ENCODE results near the gene OR11H1. TPM values are rescaled to one million over a fixed set of nuclear protein-coding genes. Genes with fewer than 3 reads are reported as not detected.
"Not testable (repeated sequence)": the region's sequence is repeated elsewhere in the genome, so short reads cannot be mapped to it uniquely, and the experiment has no call there.

The OR11H1 gene, protein sequence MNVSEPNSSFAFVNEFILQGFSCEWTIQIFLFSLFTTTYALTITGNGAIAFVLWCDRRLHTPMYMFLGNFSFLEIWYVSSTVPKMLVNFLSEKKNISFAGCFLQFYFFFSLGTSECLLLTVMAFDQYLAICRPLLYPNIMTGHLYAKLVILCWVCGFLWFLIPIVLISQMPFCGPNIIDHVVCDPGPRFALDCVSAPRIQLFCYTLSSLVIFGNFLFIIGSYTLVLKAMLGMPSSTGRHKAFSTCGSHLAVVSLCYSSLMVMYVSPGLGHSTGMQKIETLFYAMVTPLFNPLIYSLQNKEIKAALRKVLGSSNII
- polyA plus RNA-seq (2011; rRNA removed) (not detected in 2 replicates), polyA minus RNA-seq (2011; rRNA and poly(A)+ RNA removed) (not detected in 2 replicates)

DNA sequence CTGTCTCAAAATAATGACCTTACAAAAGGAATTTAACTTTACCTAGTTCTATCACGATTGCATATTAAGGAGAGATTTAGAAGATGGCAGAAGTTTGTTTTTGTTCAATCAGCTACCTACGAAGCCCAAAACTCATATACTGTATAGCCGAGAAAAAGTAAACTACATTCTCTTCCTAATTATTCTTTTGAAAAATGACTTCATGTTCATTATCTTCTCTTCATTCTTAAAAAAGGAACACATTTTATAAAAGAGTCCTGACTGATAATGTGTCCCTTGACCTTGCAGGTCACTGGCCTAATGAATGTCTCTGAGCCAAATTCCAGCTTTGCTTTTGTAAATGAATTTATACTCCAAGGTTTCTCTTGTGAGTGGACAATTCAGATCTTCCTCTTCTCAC lies at the start of gene OR11H1:
OR11H1 (plus strand) TSS at position 301 of the 400 bp plus-strand sequence; CDS start at position 301, 0 bp downstream.
- H3K9me3 ChIP-seq (ENCODE audit: control insufficient read depth, insufficient read depth, low read length); H3K27me3 ChIP-seq (ENCODE audit: control insufficient read depth, insufficient read depth, low read length); DNase-seq (ENCODE audit: low read depth, low spot score); H3K27ac ChIP-seq (ENCODE audit: low read depth, low read length); H3K4me3 ChIP-seq (ENCODE audit: low read depth, low read length); CTCF ChIA-PET; POLR2A ChIA-PET: not testable (repeated sequence)

DNA sequence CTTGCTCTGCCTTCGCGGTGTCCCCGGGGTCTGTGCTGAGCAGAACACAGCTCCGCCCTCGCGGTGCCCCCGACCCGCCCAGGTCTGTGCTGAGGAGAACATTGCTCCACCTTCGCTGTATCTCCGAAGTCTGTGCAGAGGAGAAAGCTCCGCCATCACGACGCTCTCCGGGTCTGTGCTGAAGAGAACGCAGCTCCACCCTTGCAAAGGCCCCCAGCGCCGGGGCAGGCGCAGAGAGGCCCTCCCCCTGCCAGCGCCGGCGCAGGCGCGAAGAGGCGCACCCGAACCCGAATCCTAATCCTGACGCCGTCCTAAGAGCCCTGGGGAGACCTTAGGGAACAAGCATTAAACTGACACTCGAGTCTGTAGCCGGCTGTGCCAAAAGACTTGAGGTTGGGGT lies 18.0 kb upstream of the OR11H1 start:
- H3K9me3 ChIP-seq (ENCODE audit: control insufficient read depth, insufficient read depth, low read length); CTCF ChIA-PET; H3K27me3 ChIP-seq (ENCODE audit: control insufficient read depth, insufficient read depth, low read length); H3K4me3 ChIP-seq (ENCODE audit: low read depth, low read length); H3K27ac ChIP-seq (ENCODE audit: low read depth, low read length); POLR2A ChIA-PET; DNase-seq (ENCODE audit: low read depth, low spot score): not testable (repeated sequence)

DNA sequence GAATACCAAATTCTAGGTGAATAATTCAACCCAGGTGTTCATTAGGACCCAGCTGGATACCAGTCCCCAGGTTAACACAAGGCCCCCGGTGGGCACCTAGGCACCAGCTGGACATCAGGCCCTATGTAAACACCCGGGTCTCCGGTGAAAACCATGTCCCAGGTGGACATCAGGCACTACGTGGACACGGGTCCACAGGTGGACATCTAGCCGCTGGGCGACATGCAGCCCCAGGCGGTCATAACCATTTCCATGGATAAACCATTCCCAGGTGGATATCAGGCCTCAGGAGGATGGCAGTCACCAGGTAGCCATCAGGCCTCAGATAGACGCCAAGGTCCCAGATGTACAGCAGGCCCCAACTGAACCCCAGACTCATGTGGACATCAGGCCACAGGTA lies 12.1 kb upstream of the OR11H1 start:
- CTCF ChIA-PET = not testable (repeated sequence)

DNA sequence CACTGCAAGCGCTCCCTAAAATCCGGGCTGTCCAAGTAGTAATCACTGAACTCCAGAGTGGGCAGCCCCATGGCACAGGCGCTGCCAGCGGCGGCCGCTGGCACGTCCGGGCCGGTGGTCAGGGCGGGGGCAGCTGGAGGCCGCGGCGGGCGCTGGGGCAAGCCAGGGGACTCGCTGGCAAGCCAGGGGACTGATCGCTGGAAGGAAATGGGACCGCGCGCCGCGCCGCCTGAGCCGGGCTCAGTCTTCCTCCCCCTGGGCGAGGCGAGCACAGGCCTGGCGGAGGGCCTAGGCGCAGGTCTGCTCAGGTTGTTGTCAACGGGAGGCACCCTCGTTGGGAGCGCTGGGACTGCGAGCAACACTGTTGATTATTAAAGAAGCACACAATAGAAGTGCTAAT lies 25.8 kb downstream of the OR11H1 start:
- CTCF ChIA-PET; H3K9me3 ChIP-seq (ENCODE audit: control insufficient read depth, insufficient read depth, low read length); H3K27ac ChIP-seq (ENCODE audit: low read depth, low read length); H3K4me3 ChIP-seq (ENCODE audit: low read depth, low read length); POLR2A ChIA-PET; DNase-seq (ENCODE audit: low read depth, low spot score); H3K27me3 ChIP-seq (ENCODE audit: control insufficient read depth, insufficient read depth, low read length): not testable (repeated sequence)

More for the DNA sequence above, 12.1 kb upstream of the OR11H1 start:
- H3K27ac ChIP-seq (ENCODE audit: low read depth, low read length); H3K4me3 ChIP-seq (ENCODE audit: low read depth, low read length); H3K9me3 ChIP-seq (ENCODE audit: control insufficient read depth, insufficient read depth, low read length); DNase-seq (ENCODE audit: low read depth, low spot score); H3K27me3 ChIP-seq (ENCODE audit: control insufficient read depth, insufficient read depth, low read length); POLR2A ChIA-PET: not testable (repeated sequence)

DNA sequence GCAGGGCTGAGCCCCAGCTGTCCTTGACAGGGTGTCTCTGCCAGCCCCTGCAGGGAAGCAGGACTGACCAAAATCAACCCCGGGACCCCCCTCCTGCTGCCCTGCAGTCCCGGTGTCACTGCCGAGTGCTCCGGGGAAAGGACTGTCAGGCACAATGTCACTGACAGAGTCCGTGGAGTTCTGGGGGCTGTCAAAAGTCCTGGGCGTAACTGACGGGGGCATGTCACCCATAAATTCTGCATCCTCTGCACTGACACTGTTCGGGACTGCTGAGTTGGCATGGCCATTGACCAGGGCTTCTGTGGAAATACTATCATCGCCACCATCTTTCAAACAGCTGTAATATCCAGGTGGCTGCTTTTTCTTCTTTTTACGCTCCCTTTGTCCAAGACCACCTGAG lies 35.5 kb downstream of the OR11H1 start:
- H3K4me3 ChIP-seq (ENCODE audit: low read depth, low read length); H3K27ac ChIP-seq (ENCODE audit: low read depth, low read length); H3K27me3 ChIP-seq (ENCODE audit: control insufficient read depth, insufficient read depth, low read length); H3K9me3 ChIP-seq (ENCODE audit: control insufficient read depth, insufficient read depth, low read length); POLR2A ChIA-PET; CTCF ChIA-PET; DNase-seq (ENCODE audit: low read depth, low spot score): not testable (repeated sequence)

DNA sequence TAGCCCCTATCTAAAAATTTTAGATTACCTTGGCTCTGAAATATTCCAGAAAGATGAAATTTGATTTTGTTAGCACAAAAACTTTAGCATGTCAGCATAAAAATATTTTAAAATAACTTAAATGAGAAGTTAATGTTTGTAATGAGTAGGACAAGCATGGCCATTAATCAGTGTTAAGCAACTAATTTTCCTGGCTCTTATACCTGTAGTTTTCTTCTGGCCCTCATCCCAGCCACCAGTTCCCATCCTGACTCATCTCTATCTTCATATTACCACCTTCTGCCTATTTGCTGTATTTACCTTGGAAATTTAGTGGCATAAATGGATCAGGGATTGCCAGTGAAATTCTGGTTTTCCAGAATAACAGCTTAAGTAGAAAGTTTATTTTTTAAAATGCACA lies 37.1 kb downstream of the OR11H1 start:
- H3K4me3 ChIP-seq (ENCODE audit: low read depth, low read length); H3K27me3 ChIP-seq (ENCODE audit: control insufficient read depth, insufficient read depth, low read length); H3K9me3 ChIP-seq (ENCODE audit: control insufficient read depth, insufficient read depth, low read length); POLR2A ChIA-PET; DNase-seq (ENCODE audit: low read depth, low spot score); CTCF ChIA-PET; H3K27ac ChIP-seq (ENCODE audit: low read depth, low read length): not testable (repeated sequence)

Other genes starting within 250 kb of the OR11H1 start
- not detected in 2 replicates for gene POTEH, start 161.8 kb downstream of the OR11H1 start, polyA plus RNA-seq (2011; rRNA removed)

Data from AG04450 (cell line).